Measurements from ENCODE around the gene NLRP7. TPM values are rescaled to one million over a fixed set of nuclear protein-coding genes. Genes with fewer than 3 reads are reported as not detected.
"Not testable (repeated sequence)": the region's sequence is repeated elsewhere in the genome, so short reads cannot be mapped to it uniquely, and the experiment has no call there.

The NLRP7 gene
- polyA plus RNA-seq, 1 experiment: not detected

DNA sequence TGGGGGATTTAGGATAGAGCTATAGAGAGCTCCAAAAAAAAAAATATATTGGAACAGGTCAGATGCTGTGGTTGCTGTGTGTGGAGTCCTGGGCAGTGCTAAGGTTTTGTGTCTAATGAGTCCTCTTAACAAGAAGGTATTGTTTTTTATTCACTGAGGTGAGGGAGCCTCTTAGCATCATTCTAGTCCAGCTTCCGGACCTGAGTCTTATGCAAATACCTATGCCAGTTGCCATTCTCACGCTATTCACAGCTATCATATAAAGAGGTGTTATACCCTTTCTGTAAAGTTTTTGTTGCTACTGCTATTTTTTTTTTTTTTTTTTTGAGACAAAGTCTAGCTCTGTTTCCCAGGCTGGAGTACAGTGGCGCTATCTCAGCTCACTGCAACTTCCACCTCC is 20.3 kb upstream of the NLRP7 start:
- ChIA-PET POLR2A (no interaction called here), CTCF (no interaction called here)
- DNase-seq (ENCODE audit: low read depth): no peak
- TF ChIP-seq, protein P1, sequence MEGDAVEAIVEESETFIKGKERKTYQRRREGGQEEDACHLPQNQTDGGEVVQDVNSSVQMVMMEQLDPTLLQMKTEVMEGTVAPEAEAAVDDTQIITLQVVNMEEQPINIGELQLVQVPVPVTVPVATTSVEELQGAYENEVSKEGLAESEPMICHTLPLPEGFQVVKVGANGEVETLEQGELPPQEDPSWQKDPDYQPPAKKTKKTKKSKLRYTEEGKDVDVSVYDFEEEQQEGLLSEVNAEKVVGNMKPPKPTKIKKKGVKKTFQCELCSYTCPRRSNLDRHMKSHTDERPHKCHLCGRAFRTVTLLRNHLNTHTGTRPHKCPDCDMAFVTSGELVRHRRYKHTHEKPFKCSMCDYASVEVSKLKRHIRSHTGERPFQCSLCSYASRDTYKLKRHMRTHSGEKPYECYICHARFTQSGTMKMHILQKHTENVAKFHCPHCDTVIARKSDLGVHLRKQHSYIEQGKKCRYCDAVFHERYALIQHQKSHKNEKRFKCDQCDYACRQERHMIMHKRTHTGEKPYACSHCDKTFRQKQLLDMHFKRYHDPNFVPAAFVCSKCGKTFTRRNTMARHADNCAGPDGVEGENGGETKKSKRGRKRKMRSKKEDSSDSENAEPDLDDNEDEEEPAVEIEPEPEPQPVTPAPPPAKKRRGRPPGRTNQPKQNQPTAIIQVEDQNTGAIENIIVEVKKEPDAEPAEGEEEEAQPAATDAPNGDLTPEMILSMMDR (IDR thresholded peaks at IDR 0.05; ENCODE audit: insufficient read depth, low read depth, low read length): no peak
- Histone ChIP-seq H3K4me3 (ENCODE audit: low read depth, low read length) (no peak overlapping the region), H3K27me3 (ENCODE audit: control insufficient read depth, insufficient read depth, low read length) (no peaks in the 10 kb centered on the region), H3K36me3 (ENCODE audit: control insufficient read depth, insufficient read depth, low read length) (no peaks in the 10 kb centered on the region)

DNA sequence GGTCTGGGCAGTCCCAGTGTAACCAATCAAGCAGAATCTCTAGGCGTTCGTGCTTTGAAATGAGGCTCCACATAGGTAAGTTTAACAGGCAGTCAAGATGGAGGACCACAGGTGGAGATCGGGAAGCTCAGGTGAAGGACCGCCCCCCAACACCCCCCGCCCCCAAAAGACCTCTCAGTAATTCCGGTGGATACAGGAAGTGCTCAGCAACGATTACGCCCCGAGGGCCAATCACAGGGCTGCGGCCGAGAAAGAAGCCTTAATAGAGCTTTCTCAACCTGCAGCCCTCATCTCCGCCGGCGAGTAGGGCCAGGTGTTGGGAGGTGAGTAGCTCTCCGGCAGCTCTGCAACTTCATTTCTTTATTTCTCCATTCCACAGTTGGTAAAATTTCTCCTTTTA is 17.7 kb upstream of the NLRP7 start:
- H3K36me3 ChIP-seq (ENCODE audit: control insufficient read depth, insufficient read depth, low read length); POLR2A ChIA-PET; DNase-seq (ENCODE audit: low read depth); CTCF ChIA-PET; H3K4me3 ChIP-seq (ENCODE audit: low read depth, low read length); H3K27me3 ChIP-seq (ENCODE audit: control insufficient read depth, insufficient read depth, low read length): not testable (repeated sequence)

DNA sequence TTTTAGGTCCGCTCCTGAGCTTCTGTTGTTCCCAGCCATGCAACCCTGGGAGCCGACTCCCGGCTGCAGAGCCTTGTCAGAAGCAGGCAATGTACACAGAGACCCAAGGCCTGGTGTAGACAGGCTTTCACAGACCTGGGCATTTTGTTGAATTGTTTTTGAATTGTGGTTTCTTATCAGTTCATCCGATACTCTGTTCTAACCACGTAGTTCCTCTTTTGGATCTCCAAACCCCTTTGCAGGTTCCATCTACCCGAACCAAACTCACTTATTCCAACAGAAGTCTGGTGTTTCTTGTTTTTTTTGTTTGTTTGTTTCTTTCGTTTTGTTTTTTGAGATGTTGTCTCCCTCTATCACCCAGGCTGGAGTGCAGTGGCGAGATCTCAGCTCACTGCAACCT is 12.5 kb upstream of the NLRP7 start:
- Histone ChIP-seq H3K36me3 (ENCODE audit: control insufficient read depth, insufficient read depth, low read length) (no peaks in the 10 kb centered on the region), H3K4me3 (ENCODE audit: low read depth, low read length) (no peak overlapping the region), H3K27me3 (ENCODE audit: control insufficient read depth, insufficient read depth, low read length) (no peaks in the 10 kb centered on the region)
- ChIA-PET POLR2A (no interaction called here), CTCF (interaction anchor here (0.6 kb wide), 1 partner anchor 17 kb away, joined by 3 read pairs; no protein-coding TSS in a partner anchor)
- TF ChIP-seq, protein P1 (IDR thresholded peaks at IDR 0.05; ENCODE audit: insufficient read depth, low read depth, low read length): no peak
- no peak for DNase-seq (ENCODE audit: low read depth)

DNA sequence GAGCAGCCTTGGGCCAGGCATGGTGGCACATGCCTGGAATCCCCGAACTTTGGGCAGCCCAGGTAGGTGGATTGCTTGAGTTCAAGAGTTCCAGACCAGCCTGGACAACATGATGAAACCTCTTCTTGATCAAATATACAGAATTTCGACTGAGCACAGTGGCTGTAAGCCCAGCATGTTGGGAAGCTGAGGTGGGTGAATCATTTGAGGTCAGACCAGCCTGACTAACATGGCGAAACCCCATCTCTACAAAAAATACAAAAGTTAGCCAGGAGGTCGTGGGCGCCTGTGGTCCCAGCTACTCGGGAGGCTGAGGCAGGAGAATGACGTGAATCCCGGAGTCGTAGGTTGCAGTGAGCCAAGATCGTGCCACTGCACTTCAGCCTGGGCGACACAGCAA is 8.0 kb upstream of the NLRP7 start:
- DNase-seq (ENCODE audit: low read depth): no peak

DNA sequence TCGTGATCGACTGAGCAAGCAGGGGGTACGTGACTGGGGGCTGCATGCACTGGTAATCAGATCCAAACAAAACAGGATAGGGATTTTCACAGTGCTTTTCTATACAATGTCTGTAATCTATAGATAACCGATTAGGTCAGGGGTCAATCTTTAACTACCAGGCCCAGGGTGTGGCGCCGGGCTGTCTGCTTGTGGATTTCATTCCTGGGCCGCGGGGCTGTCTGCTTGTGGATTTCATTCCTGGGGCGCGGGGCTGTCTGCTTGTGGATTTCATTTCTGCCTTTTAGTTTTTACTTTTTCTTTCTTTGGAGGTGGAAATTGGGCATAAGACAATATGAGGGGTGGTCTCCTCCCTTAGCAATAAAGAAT is 6.0 kb upstream of the NLRP7 start:
- DNase-seq (ENCODE audit: low read depth); POLR2A ChIA-PET; H3K36me3 ChIP-seq (ENCODE audit: control insufficient read depth, insufficient read depth, low read length); H3K4me3 ChIP-seq (ENCODE audit: low read depth, low read length); H3K27me3 ChIP-seq (ENCODE audit: control insufficient read depth, insufficient read depth, low read length); CTCF ChIA-PET: not testable (repeated sequence)

More for the DNA sequence above, 8.0 kb upstream of the NLRP7 start:
- POLR2A ChIA-PET: no interaction called here
- Histone ChIP-seq H3K36me3 (ENCODE audit: control insufficient read depth, insufficient read depth, low read length) (no peaks in the 10 kb centered on the region), H3K4me3 (ENCODE audit: low read depth, low read length) (no peak overlapping the region), H3K27me3 (ENCODE audit: control insufficient read depth, insufficient read depth, low read length) (no peaks in the 10 kb centered on the region)
- TF ChIP-seq, protein P1 (IDR thresholded peaks at IDR 0.05; ENCODE audit: insufficient read depth, low read depth, low read length): no peak
- CTCF ChIA-PET: no interaction called here

DNA sequence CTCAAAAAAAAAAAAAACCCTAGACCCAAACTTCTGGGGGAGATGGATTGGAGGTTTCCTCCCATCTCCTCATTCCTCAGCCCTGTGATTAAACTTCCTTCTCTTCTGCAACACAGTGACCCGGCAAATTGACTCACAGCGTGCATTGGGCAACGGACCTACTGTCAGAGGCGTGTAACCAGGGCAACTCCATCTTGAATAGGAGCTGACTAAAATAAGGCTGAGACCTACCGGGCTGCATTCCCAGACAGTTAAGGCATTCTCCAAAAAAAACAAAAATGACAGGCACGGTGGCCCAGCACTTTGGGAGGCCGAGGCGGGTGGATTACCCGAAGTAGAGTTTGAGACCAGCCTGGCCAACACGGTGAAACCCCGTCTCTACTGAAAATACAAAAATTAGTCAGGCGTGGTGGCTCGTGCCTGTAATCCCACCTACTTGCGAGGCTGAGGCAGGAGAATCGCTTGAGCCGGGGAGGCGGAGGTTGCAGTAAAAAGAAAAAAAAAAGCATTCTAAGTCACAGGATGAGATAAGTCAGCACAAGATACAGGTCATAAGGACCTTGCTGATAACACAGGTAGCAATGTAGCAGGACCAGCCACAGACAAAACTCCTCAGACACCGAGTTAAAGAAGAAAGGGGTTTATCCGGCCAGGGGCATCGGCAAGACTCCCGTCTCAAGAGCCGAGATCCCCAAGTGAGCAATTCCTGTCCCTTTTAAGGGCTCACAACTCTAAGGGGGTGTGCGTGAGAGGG is 5.4 kb upstream of the NLRP7 start:
- H3K36me3 ChIP-seq (ENCODE audit: control insufficient read depth, insufficient read depth, low read length): no peaks in the 10 kb centered on the region
- ChIA-PET CTCF (no interaction called here), POLR2A (no interaction called here)
- TF ChIP-seq, protein P1 (IDR thresholded peaks at IDR 0.05; ENCODE audit: insufficient read depth, low read depth, low read length): no peak
- H3K27me3 ChIP-seq (ENCODE audit: control insufficient read depth, insufficient read depth, low read length): no peaks in the 10 kb centered on the region
- DNase-seq (ENCODE audit: low read depth): no peak
- no peak overlapping the region for H3K4me3 ChIP-seq (ENCODE audit: low read depth, low read length)

DNA sequence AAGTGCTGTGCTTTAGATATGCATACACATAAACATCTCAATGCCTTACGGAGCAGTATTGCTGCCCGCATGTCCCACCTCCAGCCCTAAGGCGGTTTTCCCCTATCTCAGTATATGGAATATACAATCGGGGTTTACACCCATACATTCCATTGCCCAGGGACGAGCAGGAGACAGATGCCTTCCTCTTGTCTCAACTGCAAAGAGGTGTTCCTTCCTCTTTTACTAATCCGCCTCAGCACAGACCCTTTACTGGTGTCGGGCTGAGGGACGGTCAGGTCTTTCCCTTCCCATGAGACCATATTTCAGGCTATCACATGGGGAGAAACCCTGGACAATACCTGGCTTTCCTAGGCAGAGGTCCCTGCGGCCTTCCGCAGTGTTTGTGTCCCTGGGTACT is 3.2 kb upstream of the NLRP7 start:
- H3K27me3 ChIP-seq (ENCODE audit: control insufficient read depth, insufficient read depth, low read length); POLR2A ChIA-PET; DNase-seq (ENCODE audit: low read depth); H3K4me3 ChIP-seq (ENCODE audit: low read depth, low read length); CTCF ChIA-PET; H3K36me3 ChIP-seq (ENCODE audit: control insufficient read depth, insufficient read depth, low read length): not testable (repeated sequence)

All from BJ (cell line).